Colon (tissue), 2 donors: ENCODE results near the gene UNC45A.

Experiments
- FAIRE-seq: peaks from 2 replicates; lab custom pipeline; 2012; peaks lifted over from hg19 to GRCh38; lab: Jason Lieb, UNC
- donor health status: control.
- donor health status: control.

The UNC45A gene

GRCh38 chr15:90962021-90962420 is 26.9 kb downstream of the UNC45A start:
- FAIRE-seq: no peak

DNA sequence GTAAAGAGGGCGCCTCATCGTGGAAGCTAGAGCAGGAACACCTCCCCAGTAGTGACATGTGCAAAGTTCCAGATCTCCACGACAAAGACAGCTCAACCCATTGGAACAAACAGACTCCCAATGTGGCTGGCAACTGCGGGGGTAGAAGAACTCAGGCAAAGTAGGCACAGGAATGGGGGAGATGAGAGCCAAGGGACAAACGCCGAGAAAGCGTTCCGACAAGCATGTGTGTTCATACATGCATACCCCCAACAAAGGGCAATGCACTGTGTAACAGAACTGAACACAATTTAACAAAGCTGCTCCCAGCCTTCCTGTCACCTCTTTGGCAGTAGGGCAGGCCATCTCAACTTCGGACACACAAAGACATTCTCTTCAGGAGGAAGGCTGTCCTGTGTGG is 31.2 kb downstream of the UNC45A start:
- no peak for FAIRE-seq

- FAIRE-seq: no peak
These were observed 32.1 kb downstream of the UNC45A start for GRCh38 chr15:90967206-90967605.

DNA sequence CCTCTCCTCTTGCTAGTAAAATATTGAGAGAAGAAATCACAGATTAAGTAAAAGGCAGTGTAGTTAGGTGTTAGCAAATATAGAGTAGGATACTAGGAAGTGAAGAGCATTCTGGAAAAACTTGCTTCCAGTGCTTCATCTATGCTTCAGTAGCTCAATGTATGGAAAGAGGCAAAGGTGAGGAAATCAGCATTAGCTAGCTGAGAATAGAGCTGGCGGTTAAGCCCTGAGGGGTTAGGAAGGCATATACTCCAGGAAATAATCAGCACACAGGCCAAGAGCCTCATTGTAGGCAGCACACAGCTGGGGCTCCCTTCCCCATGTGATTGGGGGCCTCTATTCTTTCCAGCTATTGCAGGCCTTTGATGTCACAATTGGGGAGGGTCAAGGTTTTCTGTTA is 33.3 kb downstream of the UNC45A start:
- no peak for FAIRE-seq

DNA sequence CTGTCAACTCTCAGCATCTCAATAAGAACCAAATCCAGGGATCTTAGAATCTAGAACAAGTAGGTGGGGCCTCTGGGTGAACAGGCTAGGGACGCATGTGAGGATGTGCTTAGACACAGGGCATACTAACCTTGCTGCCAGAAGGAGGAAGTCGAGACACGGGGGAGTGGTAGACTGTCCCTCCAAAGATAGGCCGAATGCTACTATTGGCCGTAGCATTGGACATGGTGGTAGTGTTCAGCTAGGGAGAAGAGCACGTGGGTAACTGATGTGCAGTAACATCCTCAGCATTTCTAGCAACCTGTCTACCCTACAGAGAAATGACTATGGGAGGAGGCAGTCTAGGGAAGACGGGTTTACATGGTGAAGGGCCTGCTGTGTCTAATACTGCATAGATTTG is 35.2 kb downstream of the UNC45A start:
- FAIRE-seq: no peak

- no peak for FAIRE-seq
These were observed 37.0 kb downstream of the UNC45A start for GRCh38 chr15:90972133-90972532.

GRCh38 chr15:90974216-90974615 is 39.1 kb downstream of the UNC45A start:
- no peak for FAIRE-seq

DNA sequence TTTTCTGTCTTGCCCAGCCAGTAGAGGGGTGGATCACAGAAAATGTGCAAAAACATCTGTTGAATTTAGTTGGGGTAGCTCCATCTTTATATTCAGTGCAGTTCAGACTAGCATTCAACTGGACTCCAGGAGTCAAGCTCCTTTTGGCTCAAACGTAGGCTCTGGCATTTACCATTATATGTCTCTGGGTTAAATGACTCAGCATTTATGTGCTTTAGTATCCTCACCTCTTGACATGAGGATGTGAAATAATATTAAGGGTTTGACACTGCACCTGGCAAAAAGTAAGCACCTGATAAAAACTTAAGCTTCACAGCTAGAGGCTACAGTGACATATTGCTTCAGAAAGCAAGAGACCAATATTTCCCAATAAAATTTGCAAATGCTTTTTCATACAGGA is 44.5 kb downstream of the UNC45A start:
- no peak for FAIRE-seq

DNA sequence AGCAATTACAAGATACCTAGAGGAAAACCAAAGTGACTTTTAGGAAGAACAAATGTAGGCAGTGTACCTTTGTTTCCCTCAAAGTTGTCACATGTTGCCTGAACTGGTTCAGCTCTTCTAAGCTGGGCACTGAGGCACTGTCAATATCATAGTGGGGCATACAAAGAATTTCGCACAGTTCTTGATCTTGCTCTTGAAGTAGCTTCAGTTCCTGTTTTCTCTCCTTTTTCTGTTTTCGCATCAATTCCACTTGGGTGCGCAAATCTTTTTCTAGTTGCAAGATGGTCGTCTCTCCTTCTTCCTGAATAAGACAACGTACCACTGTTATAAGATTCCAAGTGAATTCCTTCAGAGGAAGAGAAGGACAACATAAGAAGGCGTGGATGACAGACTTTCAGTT is 46.6 kb downstream of the UNC45A start:
- FAIRE-seq: no peak

GRCh38 chr15:90982135-90982534 is 47.0 kb downstream of the UNC45A start:
- no peak for FAIRE-seq

- FAIRE-seq: no peak
These were observed 51.9 kb downstream of the UNC45A start for GRCh38 chr15:90986790-90987507.

GRCh38 chr15:90987561-90988141 is 52.6 kb downstream of the UNC45A start:
- FAIRE-seq: no peak

DNA sequence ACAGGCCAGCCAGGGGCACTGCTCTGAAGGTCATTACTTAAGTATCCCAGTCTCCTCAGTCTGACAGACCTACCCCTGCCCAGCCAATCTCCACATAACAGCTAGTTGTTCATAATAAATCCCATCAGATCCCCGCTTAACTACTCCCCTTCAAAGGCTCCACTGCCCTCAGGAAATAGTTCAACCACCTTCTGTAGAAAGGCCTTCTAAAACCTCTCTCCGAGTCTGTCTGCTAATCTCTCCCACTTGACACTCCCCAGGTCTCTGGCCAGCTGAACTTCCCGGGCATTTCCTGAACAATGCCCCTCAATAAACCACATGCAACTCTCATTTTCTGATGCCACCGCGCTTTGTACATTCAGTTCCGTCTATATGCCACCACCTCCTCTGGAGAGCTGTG is 53.2 kb downstream of the UNC45A start:
- FAIRE-seq: no peak

GRCh38 chr15:90989040-90989768 is 54.1 kb downstream of the UNC45A start:
- FAIRE-seq: no peak

DNA sequence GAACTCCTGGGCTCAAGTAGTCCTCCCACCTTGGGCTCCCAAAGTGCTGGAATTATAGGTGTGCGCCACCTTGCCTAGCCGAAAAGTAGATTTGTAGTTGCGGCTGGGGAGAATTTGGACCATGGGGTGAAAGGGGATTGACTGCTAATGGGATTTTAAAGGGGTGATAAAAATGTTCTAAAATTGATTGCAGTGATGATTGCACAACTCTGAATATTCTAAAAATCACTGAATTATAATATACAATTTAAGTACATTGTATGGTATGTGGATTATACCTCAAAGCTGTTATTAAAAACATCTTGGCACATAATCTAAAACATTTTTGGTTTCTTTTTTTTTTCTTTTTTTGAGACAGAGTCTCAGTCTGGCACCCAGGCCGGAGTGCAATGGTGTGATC is 55.4 kb downstream of the UNC45A start:
- no peak for FAIRE-seq

DNA sequence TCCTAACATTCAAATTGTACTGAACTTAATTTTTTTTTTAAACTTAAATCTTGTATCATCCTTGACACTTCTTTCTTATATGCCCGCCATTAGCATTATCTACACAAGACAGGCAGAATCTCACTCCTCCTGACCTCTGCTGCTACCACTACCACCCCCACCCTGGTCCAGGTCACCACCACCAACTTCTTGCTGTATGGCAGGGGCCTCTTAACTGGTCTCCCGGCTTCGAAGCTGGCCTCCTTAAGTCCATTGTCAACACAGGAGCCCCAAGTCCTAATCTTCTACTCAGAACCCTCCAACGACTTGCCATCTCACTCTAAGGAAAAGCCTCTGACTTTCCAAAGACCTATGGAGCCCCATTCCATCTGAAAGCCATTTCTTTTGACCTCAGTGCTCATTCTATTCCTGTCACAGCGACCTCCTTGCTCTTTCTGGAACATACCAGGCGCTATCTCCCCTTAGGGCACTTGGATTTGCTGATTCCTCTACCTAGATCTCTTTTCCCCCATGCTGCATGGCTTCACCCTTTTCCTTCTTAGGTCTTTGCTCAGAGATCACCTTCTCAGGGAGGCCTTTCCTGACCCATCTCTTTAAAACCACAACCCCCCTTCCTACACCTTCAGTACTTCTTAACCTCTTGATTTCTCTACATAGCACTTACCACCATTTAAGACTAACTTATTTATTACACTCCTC is 56.7 kb downstream of the UNC45A start:
- no peak for FAIRE-seq

DNA sequence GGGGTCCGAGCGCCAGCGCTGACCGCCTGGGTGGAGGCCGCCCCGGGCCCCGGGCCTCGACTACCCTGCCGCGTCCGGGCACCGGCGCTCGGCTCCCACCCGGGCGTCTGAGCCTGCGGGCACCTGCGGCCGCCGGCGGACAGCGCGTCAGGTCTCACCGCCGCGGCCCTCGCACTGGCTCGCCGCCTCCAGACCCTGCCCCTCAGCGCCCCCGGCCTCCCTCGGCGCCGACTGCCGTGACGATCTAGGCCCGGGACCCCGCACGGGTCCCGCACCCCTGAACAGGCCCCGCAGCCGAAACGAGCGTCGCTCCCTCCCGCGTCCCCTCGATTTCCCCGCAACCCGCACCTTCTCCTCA is 59.0 kb downstream of the UNC45A start:
- no peak for FAIRE-seq

DNA sequence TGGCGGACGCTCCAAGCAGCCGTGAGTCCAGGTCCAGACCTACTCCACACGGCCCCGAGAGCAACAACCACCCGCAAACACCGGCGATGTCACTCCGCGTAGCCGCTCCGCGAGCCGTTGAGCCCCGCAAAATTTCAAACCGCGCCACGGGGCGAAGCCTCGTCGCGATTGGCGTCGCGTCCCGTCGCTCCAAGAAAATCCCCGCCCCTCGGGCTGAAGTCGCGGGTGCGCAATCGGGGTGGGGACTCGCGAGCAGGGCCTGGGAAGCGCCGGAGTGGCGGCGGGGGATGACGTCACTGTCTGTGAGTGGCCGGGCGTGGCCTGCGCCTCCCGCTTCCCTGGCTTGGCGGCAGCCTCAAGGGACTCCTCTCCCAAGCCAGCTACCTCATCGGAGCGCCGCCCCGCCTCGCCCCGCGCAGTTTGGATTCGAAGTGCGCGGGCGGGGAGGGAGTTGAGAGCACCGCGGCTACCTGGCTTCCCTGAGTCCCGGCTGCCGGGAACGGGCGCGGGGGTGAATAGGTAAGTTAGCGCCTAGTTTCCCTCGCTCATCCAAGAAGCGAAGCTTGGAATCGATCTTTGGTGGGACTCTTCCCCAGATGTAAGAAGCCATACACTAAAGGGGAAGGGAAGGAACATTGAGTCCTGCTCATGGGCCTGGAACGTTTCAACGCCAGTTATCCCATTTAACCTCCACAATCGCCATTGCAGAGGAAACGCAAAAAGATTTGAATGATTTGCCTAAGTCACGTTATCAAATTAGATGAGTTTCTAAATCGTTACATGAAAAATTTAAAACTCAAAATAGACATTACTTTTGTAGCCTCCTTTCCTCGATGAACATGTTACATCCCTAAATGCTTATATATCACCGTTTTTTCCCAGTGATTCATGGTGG is 59.6 kb downstream of the UNC45A start, which contains the start of gene PRC1:
Gene PRC1 (minus strand): TSS at position 119 of the 895 bp plus-strand sequence. CDS start 118 bp downstream, at position 1.
- FAIRE-seq: no peak

DNA sequence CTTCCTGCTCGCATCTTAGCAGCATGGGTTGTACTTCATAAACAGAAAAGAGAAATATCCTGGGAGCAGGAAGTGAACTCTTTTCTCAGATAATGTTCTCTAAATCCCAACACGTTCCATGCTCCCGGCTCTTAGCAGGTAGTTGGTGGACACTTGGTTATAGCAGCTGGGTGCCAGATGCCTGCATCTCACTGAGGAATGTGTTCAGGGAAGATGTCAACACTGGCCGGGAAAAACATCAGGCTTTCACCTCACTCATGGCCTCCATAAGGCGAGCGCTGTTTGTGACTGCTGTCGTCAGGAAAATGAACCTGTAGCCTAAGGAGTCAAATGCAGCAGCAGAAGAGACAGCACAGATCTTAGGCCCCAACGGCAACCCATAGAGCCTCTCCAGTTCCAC is 63.7 kb downstream of the UNC45A start:
- FAIRE-seq: no peak

DNA sequence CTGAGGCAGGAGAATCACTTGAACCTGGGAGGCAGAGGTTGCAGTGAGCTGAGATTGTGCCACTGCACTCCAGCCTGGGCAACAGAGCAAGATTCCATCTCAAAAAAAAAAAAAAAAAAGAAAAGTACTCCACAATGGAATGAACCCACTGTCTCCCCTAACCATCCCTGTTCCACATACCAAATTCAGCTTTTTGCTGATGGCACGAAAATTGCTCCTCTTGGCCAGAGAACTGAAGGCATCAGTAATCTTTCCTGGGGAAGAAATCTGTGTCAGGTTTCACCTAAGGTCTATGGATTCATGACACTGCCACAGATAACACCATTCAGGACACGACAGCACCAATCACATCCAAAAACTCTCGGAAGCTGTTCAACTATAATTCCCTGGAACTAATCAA is 66.1 kb downstream of the UNC45A start:
- no peak for FAIRE-seq
